ENCODE measurements around the gene C2.
A peak's percentile ranks its signal among the peaks of the same experiment; 100 is the strongest.
"Not testable (repeated sequence)": the region's sequence is repeated elsewhere in the genome, so short reads cannot be mapped to it uniquely, and the experiment has no call there.

Gene C2

GRCh38 chr6:31978831-31979230 lies 51.3 kb downstream of the C2 start:
- Mint-ChIP-seq H3K36me3 (ENCODE audit: low read depth) (peaks cover 49% of the 10 kb centered on the region), H3K9me3 (no peaks in the 10 kb centered on the region), H3K4me3 (no peak overlapping the region), H3K27ac (peak overlapping the region; percentile 45), H3K4me1 (ENCODE audit: low read depth) (peaks cover 11% of the 10 kb centered on the region), H3K27me3 (no peaks in the 10 kb centered on the region)
- intact Hi-C loops (cut with micrococcal nuclease) = no loop called here

- H3K36me3 Mint-ChIP-seq (ENCODE audit: low read depth) = peaks cover 44% of the 10 kb centered on the region
- H3K27ac Mint-ChIP-seq = peak overlapping the region; percentile 45
- H3K4me3 Mint-ChIP-seq = no peak overlapping the region
- intact Hi-C loops (cut with micrococcal nuclease) = no loop called here
- no peaks in the 10 kb centered on the region for H3K9me3 Mint-ChIP-seq
- peaks cover 6% of the 10 kb centered on the region for H3K4me1 Mint-ChIP-seq (ENCODE audit: low read depth)
- H3K27me3 Mint-ChIP-seq = no peaks in the 10 kb centered on the region
These were observed 51.9 kb downstream of the C2 start for GRCh38 chr6:31979238-31979898.

GRCh38 chr6:31980195-31980876 lies 52.8 kb downstream of the C2 start:
- H3K4me3 Mint-ChIP-seq; intact Hi-C loops (cut with micrococcal nuclease); H3K27ac Mint-ChIP-seq; H3K4me1 Mint-ChIP-seq (ENCODE audit: low read depth); H3K27me3 Mint-ChIP-seq; H3K9me3 Mint-ChIP-seq: not testable (repeated sequence)
- H3K36me3 Mint-ChIP-seq (ENCODE audit: low read depth) = peaks cover 39% of the 10 kb centered on the region

GRCh38 chr6:31980998-31981397 lies 53.5 kb downstream of the C2 start:
- peaks cover 33% of the 10 kb centered on the region for H3K36me3 Mint-ChIP-seq (ENCODE audit: low read depth)
- H3K4me1 Mint-ChIP-seq (ENCODE audit: low read depth); H3K27ac Mint-ChIP-seq; H3K4me3 Mint-ChIP-seq; H3K9me3 Mint-ChIP-seq; intact Hi-C loops (cut with micrococcal nuclease); H3K27me3 Mint-ChIP-seq: not testable (repeated sequence)

- H3K27ac Mint-ChIP-seq; H3K4me3 Mint-ChIP-seq; intact Hi-C loops (cut with micrococcal nuclease); H3K9me3 Mint-ChIP-seq; H3K4me1 Mint-ChIP-seq (ENCODE audit: low read depth); H3K27me3 Mint-ChIP-seq: not testable (repeated sequence)
- H3K36me3 Mint-ChIP-seq (ENCODE audit: low read depth) = peaks cover 26% of the 10 kb centered on the region
These were observed 54.2 kb downstream of the C2 start, which contains the start of gene C4A for GRCh38 chr6:31981744-31982143. TSS of gene C4A (plus strand) at chr6:31982057. CDS start at chr6:31982108, 51 bp downstream.

- H3K27me3 Mint-ChIP-seq; intact Hi-C loops (cut with micrococcal nuclease): not testable (repeated sequence)
These were observed 61.8 kb downstream of the C2 start for GRCh38 chr6:31989363-31989762.

GRCh38 chr6:31994421-31994820 lies 66.9 kb downstream of the C2 start:
- H3K27me3 Mint-ChIP-seq; H3K9me3 Mint-ChIP-seq; H3K36me3 Mint-ChIP-seq (ENCODE audit: low read depth); H3K4me1 Mint-ChIP-seq (ENCODE audit: low read depth); H3K4me3 Mint-ChIP-seq; H3K27ac Mint-ChIP-seq; intact Hi-C loops (cut with micrococcal nuclease): not testable (repeated sequence)

More at GRCh38 chr6:31989363-31989762, 61.8 kb downstream of the C2 start:
- not testable (repeated sequence) for H3K9me3 Mint-ChIP-seq; H3K4me3 Mint-ChIP-seq; H3K36me3 Mint-ChIP-seq (ENCODE audit: low read depth); H3K27ac Mint-ChIP-seq; H3K4me1 Mint-ChIP-seq (ENCODE audit: low read depth)
